ENCODE measurements around the gene SRPK3.

Gene SRPK3, protein sequence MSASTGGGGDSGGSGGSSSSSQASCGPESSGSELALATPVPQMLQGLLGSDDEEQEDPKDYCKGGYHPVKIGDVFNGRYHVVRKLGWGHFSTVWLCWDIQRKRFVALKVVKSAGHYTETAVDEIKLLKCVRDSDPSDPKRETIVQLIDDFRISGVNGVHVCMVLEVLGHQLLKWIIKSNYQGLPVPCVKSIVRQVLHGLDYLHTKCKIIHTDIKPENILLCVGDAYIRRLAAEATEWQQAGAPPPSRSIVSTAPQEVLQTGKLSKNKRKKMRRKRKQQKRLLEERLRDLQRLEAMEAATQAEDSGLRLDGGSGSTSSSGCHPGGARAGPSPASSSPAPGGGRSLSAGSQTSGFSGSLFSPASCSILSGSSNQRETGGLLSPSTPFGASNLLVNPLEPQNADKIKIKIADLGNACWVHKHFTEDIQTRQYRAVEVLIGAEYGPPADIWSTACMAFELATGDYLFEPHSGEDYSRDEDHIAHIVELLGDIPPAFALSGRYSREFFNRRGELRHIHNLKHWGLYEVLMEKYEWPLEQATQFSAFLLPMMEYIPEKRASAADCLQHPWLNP

DNA sequence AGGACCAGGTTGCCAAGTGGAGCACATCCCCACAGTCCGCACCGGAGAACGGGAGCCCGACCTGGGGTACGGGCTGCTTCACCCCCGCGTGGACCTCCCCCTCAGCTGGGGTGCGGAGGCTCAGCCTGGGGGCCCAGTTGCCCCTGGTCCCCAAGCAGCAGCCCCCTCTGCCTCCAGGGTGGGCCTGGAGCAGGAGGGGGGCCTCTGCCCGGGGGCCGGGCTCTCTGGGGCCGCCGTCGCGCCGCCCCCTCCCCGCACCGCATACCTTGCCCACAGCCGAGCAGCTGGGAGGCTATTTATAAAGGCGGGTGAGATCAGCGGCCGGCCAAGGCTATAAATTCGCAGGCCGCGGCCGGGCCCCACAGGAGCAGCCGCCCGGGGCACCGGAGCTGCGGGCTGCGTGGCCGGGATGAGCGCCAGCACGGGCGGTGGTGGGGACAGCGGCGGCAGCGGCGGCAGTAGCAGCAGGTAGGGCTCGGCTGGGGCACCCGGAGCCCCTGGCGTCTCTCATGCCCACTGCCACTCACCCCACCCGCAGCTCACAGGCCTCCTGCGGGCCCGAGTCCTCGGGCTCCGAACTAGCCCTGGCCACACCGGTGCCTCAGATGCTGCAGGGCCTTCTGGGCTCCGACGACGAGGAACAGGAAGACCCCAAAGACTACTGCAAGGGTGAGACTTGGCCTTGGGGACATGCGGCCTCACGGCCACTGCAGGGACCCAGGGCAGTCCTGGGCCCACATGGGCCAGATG, at the start of gene SRPK3:
Gene SRPK3, plus strand, starts transcription at position 364 of the 750 bp plus-strand sequence. Its CDS starts 46 bp downstream, at position 410.
- no peak for TF ChIP-seq TAF1 (IDR thresholded peaks at IDR 0.05; ENCODE audit: low read depth)
- no peak for TF ChIP-seq RAD21 (IDR thresholded peaks at IDR 0.05; ENCODE audit: low read depth)
- TF ChIP-seq, protein P1, sequence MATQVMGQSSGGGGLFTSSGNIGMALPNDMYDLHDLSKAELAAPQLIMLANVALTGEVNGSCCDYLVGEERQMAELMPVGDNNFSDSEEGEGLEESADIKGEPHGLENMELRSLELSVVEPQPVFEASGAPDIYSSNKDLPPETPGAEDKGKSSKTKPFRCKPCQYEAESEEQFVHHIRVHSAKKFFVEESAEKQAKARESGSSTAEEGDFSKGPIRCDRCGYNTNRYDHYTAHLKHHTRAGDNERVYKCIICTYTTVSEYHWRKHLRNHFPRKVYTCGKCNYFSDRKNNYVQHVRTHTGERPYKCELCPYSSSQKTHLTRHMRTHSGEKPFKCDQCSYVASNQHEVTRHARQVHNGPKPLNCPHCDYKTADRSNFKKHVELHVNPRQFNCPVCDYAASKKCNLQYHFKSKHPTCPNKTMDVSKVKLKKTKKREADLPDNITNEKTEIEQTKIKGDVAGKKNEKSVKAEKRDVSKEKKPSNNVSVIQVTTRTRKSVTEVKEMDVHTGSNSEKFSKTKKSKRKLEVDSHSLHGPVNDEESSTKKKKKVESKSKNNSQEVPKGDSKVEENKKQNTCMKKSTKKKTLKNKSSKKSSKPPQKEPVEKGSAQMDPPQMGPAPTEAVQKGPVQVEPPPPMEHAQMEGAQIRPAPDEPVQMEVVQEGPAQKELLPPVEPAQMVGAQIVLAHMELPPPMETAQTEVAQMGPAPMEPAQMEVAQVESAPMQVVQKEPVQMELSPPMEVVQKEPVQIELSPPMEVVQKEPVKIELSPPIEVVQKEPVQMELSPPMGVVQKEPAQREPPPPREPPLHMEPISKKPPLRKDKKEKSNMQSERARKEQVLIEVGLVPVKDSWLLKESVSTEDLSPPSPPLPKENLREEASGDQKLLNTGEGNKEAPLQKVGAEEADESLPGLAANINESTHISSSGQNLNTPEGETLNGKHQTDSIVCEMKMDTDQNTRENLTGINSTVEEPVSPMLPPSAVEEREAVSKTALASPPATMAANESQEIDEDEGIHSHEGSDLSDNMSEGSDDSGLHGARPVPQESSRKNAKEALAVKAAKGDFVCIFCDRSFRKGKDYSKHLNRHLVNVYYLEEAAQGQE (IDR thresholded peaks at IDR 0.05; ENCODE audit: low read depth), result no peak
- no peak for TF ChIP-seq ZBTB7A (IDR thresholded peaks at IDR 0.05; ENCODE audit: low read depth)
- TF ChIP-seq, protein P2, sequence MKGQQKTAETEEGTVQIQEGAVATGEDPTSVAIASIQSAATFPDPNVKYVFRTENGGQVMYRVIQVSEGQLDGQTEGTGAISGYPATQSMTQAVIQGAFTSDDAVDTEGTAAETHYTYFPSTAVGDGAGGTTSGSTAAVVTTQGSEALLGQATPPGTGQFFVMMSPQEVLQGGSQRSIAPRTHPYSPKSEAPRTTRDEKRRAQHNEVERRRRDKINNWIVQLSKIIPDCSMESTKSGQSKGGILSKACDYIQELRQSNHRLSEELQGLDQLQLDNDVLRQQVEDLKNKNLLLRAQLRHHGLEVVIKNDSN (IDR thresholded peaks at IDR 0.05), result no peak
- TF ChIP-seq TCF12 (IDR thresholded peaks at IDR 0.05; ENCODE audit: low read depth), result no peak
- TF ChIP-seq CREB1 (IDR thresholded peaks at IDR 0.05; ENCODE audit: low read depth), result no peak
- TF ChIP-seq FOXM1 (IDR thresholded peaks at IDR 0.05; ENCODE audit: borderline replicate concordance, low read depth), result no peak
- TF ChIP-seq YY1 (IDR thresholded peaks at IDR 0.05; ENCODE audit: low read depth), result no peak
- TF ChIP-seq NFIC (IDR thresholded peaks at IDR 0.05), result no peak
- TF ChIP-seq EGR1 (IDR thresholded peaks at IDR 0.05), result no peak
- TF ChIP-seq CEBPB (IDR thresholded peaks at IDR 0.05), result no peak

DNA sequence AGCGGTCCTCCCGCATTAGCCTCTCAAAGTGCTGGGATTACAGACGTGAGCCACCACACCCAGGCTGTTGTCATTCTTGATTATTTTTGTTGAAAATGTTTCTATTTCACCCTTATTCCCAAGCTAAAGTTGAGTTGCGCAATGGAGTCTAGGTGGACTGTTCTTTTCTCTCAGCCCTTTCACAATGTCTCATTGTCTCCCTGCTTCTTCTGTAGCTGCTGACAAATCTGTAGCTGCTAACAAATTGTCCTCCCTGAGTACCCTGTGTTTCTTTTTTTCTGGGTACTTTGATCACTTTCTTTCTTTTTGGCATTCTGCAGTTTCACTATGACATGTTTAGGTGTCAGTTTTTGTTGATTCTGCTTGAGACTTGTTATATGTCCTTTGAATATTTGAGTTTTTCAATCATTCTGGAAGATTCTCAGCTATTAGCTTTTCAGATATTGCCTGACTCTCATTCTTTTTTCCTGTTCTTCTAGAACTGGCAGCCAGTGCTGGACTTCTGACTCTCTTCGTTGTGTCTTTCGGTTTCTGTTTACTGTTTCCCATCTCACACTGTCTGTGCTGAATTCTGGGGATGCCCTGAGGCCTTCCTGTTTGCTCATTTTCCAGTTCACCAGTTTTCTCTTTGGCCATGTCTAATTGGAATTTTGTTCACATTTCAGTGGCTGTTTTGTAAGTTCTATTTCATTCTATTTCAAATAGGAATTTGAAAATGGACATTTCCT, 49.6 kb upstream of the SRPK3 start:
- TF ChIP-seq CEBPB (IDR thresholded peaks at IDR 0.05) (peak; percentile 73), ZBTB7A (IDR thresholded peaks at IDR 0.05; ENCODE audit: low read depth) (no peak)

DNA sequence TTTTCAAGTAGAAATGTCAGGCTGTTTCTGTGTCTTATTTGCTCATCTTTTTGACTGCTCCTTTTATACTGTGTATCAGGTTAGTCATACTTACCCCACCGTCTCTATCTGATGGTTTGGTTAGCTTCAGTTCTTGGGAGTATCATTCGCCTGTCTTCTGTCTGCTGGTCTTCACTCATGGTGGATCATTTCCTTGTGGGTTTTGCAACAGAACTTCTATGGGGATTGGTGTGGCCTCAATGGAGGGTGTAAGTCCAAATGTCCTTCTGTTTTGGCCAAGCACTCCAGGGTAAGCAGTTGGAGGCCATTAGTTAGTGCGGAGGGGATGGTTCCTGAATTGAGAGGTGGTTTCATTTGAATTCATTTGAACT, 49.0 kb upstream of the SRPK3 start:
- TF ChIP-seq RAD21 (IDR thresholded peaks at IDR 0.05; ENCODE audit: low read depth), result no peak
- TF ChIP-seq, protein P1 (IDR thresholded peaks at IDR 0.05; ENCODE audit: low read depth), result no peak
- no peak for TF ChIP-seq CEBPB (IDR thresholded peaks at IDR 0.05)
- TF ChIP-seq EGR1 (IDR thresholded peaks at IDR 0.05), result no peak
- TF ChIP-seq NFIC (IDR thresholded peaks at IDR 0.05), result no peak
- no peak for TF ChIP-seq YY1 (IDR thresholded peaks at IDR 0.05; ENCODE audit: low read depth)
- TF ChIP-seq, protein P3, sequence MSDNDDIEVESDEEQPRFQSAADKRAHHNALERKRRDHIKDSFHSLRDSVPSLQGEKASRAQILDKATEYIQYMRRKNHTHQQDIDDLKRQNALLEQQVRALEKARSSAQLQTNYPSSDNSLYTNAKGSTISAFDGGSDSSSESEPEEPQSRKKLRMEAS (IDR thresholded peaks at IDR 0.05), result no peak
- TF ChIP-seq ZBTB7A (IDR thresholded peaks at IDR 0.05; ENCODE audit: low read depth), result no peak
- TF ChIP-seq, protein P2 (IDR thresholded peaks at IDR 0.05), result no peak
- TF ChIP-seq TCF12 (IDR thresholded peaks at IDR 0.05; ENCODE audit: low read depth), result no peak
- no peak for TF ChIP-seq CREB1 (IDR thresholded peaks at IDR 0.05; ENCODE audit: low read depth)
- no peak for TF ChIP-seq TAF1 (IDR thresholded peaks at IDR 0.05; ENCODE audit: low read depth)

DNA sequence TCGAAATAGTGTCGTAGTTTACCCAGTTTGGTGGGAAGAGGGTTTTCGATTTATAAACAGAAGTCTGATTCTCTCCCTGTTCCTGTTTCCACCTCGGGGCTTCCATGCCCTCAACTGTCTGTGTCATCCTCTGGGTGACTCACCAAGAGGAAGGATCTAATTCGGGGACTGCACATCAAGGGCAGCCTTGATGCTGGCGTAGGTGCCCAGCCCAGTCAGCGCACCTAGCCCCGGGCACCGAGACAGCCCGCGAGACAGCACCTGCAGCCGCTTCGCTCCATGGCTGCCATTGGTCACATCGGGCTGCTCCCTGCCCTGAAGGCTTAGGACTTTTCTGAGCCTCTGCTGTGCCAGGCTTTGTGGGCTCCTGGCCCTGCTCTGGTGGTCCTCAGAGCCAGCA, 48.4 kb upstream of the SRPK3 start:
- TF ChIP-seq, protein P1 (IDR thresholded peaks at IDR 0.05; ENCODE audit: low read depth), result no peak
- TF ChIP-seq TCF12 (IDR thresholded peaks at IDR 0.05; ENCODE audit: low read depth), result no peak
- no peak for TF ChIP-seq ZBTB7A (IDR thresholded peaks at IDR 0.05; ENCODE audit: low read depth)
- TF ChIP-seq, protein P2 (IDR thresholded peaks at IDR 0.05), result no peak
- TF ChIP-seq YY1 (IDR thresholded peaks at IDR 0.05; ENCODE audit: low read depth), result no peak
- TF ChIP-seq, protein P3 (IDR thresholded peaks at IDR 0.05), result no peak
- no peak for TF ChIP-seq TEAD4 (IDR thresholded peaks at IDR 0.05)
- TF ChIP-seq EP300 (IDR thresholded peaks at IDR 0.05; ENCODE audit: borderline replicate concordance), result no peak
- TF ChIP-seq FOXM1 (IDR thresholded peaks at IDR 0.05; ENCODE audit: borderline replicate concordance, low read depth), result no peak
- no peak for TF ChIP-seq EGR1 (IDR thresholded peaks at IDR 0.05)
- no peak for TF ChIP-seq CEBPB (IDR thresholded peaks at IDR 0.05)
- TF ChIP-seq NFIC (IDR thresholded peaks at IDR 0.05), result no peak
- TF ChIP-seq RAD21 (IDR thresholded peaks at IDR 0.05; ENCODE audit: low read depth), result no peak
- no peak for TF ChIP-seq TAF1 (IDR thresholded peaks at IDR 0.05; ENCODE audit: low read depth)
- TF ChIP-seq CREB1 (IDR thresholded peaks at IDR 0.05; ENCODE audit: low read depth), result no peak
